Stimulated activated CD4-positive, alpha-beta T cell treated with anti-CD3 and anti-CD28 coated beads, Interleukin-15, amount 100 ng/mL, for 24 hours (primary cell): Measurements from ENCODE around the gene XCL1.
"Not testable (repeated sequence)": the region's sequence is repeated elsewhere in the genome, so short reads cannot be mapped to it uniquely, and the experiment has no call there.

Experiments
- DNase-seq: peaks from one replicate; pipeline ENCODE4 v3.0.0-alpha.2; 2020

The XCL1 gene

DNA sequence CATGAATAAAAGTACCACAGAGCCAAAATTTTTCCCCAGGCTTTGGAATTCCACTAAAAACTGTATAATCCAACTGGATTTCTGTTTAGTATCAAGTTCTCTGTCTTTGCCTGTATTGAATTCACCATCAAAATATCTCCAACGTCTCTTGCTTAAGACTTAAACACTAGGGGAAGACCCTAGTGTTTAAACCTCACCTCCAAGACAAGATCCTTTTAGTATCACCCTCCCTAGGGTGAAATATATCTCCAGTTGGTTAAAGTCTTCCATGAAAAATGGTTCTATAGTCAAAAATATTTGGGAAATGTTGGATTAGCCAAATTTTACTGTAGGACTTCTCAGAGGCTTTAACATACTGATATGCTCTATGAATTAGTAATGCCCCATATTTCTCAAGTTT is 8.1 kb upstream of the XCL1 start:
- no peak for DNase-seq

DNA sequence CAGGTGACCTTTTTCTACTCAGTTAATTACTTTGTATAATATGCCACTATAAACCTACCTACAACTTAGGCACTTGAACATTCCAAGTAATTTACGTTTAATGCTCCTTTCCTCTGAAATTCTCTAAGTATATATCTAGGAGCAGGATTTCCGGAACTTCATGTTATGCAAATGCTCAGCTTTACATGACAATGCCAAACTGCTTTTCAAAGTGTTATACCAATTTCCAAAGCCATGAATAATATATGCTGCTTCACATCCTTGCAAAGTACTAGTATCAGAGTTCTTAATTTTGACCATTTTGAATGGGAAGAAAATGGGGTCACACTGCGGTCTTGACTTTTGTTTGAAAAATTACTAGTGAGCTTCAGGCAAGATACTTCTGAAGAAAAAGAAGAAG is 5.8 kb upstream of the XCL1 start:
- no peak for DNase-seq

DNA sequence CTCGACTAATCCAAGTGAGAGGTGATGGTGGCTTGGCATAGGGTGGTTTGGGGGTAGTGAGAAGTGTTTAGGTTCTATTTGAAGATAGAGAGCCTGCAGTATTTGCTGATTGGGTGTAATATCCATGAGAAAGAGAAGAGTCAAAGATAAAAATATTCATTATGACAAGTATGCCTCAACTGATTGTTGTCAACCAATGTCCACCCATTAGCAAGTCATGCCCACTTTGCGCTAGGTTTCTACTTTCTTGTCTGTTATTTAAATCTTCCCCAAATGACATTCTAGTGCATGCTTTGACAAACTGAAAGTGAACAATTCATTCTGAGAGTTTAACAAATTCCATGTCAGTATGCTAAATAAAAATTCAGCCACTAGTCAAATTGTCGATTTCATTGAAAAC is 3.8 kb upstream of the XCL1 start:
- no peak for DNase-seq

DNA sequence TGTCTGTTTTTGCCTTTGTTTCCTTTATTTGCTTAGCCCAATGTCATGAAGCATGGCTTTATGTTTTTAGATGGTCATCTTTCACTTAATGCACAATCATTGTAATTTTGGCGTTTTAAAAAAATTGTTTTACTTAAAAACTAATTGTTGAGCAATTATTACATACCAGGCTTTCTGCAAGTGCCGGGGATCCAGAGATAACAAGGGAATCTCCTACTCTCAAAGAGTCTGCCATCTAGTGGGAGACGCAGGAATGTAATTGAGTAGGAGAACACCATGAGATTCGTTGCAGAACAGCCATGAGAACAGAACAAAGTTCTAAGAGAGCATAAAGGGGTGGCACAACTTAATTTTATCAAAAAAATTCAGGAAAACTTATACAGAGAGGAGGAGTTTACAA is 2.2 kb upstream of the XCL1 start:
- DNase-seq = peak; percentile 25

DNA sequence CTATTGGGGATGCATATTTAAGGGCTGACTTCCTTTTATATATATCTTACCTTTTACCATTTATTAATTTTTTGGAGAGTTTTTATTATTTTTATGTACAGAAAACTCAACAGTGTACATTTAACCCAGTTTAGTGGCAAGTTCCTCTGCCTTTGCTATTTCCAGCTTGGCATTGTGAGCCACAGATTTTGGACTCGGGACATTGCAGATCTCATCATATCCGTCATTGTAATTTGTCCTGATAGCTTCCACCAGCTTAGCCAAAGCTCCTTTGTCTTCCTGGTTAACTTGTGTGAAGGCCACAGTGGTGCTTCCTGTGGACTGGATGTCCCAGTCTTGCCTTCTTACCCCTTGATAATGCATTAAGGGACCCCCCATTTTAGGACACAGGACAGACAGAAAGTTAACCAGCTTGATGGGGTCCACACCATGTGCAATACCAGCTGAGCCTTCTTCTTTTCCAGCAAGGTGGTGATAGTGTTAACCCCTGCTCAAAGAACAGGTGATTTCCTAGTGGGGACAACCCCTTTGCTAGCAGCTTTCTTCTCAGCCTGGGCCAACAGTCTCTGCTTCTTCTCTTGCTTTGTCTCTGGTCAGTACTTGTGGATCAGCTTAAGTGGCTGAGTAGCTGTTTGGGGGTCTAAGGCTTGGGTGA is 2.3 kb downstream of the XCL1 start:
- DNase-seq = not testable (repeated sequence)

DNA sequence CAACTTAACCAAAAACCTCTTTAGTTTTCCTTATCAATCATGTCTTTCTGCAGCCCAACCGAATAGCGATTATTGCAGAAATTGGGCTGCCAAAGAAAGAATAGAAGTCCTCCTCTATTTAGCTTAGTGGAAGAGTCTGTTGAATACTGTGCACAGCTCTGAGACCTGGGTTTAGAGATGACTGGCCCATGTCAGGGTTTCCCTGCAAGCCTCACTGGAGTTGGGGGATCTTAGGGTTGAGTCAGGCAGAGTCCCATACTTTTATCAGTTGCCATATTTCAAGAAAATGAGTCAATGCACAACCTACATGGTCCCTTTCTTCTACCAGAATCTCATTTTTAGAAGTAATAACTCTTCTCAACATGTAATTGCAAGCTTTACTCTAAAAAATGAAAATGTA is 3.9 kb downstream of the XCL1 start:
- not testable (repeated sequence) for DNase-seq

DNA sequence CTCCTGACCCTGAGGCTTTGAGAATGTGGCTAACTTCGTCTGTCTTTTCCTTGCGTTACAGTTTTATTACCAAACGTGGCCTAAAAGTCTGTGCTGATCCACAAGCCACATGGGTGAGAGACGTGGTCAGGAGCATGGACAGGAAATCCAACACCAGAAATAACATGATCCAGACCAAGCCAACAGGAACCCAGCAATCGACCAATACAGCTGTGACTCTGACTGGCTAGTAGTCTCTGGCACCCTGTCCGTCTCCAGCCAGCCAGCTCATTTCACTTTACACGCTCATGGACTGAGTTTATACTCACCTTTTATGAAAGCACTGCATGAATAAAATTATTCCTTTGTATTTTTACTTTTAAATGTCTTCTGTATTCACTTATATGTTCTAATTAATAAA is 4.6 kb downstream of the XCL1 start:
- DNase-seq = not testable (repeated sequence)

DNA sequence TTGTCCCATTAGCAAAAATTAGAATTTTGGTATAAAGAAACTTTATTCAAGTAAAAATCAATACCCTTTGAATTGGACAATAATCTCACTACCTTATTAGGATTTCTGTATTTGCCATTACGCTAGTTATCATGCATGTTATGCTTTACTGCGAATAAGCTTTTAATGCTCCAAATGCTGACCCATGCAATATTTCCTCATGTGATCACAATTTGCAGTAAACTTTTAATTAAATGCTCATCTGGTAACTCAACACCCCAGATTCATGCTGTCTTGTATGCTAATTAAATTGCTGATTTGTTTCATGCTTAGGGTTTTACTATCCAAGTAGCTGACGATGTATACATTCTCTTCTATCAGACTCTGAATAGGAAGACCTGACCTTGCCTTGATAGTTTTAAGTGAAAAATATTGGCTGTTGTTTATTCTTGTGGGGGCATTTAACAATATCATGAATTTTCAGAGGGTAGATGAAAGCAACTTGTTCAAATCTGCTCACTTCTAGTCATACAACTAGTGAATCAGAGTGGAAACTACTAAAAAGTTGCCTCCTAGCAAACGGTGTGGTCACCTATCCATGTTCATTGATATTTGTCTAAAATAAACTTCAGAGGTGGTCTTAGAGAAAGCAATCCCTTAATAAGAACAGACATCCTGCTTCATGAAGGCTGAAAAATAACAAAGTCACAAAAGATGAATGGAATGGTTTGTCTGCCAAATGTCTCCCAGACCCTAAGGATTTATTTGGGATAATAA is 5.6 kb downstream of the XCL1 start:
- no peak for DNase-seq

DNA sequence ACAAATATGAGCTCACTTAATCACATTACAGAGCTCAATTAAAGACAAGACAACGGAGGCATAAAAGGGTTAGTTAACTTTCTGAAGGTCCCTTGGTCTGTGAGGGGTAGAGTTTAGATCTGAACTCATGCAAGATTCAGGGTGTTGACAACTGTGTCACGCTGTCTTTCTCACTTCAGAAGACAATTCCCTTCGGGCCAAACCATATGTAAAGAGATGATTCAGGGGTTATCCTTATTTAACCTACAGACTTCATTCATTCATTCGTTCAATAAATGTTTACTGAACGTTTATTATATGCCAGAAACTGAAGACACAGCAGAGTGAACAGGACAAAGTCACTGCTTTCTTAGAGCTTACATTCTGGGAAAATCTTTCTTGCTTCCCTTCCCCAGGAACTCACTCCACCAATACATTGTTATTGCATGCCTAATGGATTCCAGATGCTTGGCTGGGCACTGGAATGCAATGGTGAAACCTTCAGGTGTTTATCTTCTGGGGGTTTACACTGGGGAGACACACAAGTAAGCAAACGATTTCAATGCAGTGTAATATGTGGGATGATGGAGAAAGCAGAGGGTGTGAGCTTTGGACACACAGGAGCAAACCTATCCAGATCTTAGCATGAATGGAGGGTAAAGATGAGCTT is 6.4 kb downstream of the XCL1 start:
- DNase-seq = no peak

DNA sequence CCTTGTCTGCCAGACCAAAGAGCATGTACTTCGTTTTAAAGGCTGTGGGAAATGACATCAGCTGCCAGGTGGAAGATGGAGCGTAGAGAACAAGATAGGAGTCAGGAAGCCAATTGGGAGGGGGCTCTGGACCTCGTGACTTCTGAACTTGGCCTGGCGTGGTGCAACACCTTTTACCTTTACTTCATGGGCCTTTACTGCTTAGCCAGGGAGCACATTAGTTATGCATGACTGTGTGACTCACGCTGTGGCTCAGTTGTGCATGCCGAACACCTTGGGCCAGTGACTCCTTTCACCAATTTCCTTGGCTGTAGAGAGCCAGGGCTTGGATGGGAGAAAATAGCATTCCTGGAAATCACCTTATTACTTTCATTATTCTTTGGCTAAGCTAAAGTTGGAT is 7.2 kb downstream of the XCL1 start:
- no peak for DNase-seq

DNA sequence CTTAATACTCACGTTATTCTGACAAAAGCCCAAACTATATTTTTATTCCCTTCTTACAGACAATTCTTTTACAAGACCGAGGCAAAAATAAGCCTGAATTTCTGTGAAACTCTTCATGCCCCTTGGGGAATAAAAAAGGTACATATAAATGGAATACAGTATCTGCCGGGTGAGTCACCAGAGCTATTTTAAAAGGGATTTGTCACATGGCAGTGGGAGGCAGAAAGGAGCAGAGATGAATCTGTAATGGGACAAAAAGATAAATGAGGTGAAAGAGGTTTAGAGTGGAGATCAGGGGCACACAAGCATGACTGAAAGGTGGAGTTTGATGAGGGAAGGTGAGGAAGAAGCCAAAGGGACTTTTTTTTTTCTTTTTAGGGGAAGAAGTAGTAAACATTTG is 8.8 kb downstream of the XCL1 start:
- DNase-seq = no peak

DNA sequence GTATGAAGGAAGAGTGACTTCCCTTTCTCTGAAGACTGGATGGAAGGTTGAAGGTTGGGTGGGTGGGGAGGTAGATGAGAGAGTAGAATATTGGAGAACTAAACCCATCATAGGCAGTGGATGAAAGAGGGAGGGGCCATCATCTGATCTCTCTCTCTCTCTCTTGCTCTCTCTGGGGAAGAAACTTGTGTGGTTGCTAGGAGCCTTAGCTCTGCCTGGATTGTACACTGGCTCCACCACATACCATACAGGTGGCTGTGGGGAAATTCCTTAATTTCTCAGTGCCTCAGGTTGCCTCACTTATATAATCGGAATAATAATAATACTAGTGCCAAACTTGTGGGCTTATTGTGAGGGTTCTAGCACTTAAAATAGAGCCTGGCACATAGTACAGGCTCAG is 9.5 kb downstream of the XCL1 start:
- no peak for DNase-seq

DNA sequence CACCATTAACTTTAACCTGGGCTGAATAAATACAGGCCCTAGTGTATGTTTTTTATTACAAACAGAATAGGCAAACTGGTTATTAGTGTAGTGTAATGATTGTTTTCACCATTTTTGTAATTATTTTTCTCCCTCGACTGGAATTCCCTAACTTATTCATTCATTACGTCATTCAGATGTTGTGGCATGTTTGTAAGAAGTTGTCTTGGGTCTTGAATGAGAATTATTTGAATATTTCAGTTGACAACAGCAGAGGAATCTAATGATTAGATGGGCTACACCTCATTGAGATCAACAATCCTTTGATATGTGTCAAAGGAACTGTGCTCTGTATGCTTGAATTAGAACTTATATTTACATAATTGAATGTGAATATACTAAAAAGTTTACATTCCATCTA is 12.8 kb downstream of the XCL1 start:
- no peak for DNase-seq

DNA sequence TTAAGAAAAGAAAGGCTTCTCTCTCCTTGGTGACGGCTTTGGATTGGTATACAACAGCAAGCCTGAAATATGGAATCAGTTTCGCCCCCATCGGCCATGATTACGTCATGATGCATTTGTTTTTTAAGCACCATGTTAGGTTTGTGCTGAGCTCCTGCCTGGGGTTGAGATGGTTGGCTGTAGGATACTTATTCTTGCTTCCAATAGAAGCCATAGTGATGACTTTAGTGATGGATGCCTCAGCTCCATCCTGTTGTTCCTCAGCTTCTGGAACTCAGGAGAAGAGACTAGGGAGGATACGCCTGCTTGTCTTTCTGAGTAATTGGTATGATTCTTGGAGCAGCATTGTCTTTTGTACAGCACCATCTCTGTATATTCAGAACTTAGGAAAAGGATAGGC is 14.7 kb downstream of the XCL1 start:
- no peak for DNase-seq

DNA sequence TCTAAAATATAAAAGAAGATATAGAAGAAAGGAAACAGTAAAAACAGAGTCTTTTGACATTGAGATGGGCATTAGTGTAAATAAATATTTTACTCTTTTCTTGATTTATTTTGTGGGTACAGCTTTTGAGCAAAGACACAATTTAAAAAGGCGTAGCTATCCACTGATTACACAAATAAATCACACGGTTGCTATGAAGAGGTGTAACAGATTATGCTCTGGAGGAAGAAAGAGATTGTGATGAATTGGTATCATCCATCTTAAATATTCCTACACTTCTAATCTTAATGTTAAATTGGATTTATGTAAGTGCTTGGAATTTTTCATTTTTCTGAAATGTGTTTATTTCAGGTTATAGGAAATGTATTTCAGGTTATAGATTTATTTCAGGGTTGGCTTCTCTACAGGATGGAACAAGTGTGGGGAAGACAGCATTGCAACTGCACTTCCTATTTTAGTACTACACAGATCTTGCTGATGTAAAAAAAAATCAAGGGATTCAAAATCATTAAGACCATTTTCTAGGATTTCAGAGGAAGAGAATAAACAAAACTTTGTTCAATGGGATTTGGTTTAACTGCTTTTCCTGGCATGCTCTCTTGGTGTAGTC is 15.3 kb downstream of the XCL1 start:
- DNase-seq = no peak

DNA sequence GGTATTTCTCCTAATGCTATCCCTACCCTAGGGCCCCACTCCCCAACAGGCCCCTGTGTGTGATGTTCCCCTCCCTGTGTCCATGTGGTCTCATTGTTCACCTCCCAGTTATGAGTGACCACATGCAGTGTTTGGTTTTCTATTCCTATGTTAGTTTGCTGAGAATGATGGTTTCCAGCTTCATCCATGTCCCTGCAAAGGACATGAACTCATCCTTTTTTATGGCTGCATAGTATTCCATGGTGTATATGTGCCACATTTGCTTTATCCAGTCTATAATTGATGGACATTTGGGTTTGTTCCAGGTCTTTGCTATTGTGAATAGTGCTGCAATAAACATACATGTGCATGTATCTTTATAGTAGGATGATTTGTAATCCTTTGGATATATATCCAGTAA is 19.0 kb downstream of the XCL1 start:
- not testable (repeated sequence) for DNase-seq

DNA sequence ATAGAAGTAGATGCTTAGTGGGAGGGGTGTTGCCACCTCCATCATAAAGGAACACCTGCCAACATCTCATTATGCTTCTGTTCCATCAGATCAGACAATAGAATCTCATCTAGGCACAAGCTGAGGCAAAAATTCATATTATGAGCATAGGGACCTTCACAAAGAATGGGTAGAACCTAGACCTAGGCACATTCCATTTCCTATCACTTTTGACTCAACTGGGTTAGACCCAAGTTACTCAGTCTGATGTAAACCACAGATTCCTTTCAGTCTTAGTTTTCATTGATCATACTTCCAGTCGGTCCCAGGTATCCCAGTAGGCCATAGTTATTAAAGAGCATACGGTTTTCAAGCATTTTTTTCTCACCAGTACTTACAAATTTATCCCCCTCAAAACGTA is 21.7 kb downstream of the XCL1 start:
- no peak for DNase-seq

DNA sequence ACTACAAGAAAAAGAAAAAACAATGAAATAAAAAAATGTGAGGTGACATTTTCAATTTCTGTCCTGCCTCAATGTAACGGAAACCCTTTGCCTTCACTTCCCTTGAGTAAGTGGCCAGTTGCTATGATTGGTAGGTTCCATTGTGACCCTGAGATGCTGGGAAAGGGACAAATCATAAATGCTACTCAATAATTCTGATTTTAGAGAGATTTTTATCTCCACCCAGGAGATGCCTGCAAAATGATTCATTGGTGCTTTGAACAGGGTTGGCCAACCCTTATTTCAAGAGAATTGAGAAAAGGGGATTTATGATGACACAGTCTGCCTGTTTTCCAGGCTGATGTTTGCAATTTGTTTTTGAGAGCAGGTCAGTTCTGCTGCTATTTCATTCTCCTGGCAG is 22.5 kb downstream of the XCL1 start:
- no peak for DNase-seq

DNA sequence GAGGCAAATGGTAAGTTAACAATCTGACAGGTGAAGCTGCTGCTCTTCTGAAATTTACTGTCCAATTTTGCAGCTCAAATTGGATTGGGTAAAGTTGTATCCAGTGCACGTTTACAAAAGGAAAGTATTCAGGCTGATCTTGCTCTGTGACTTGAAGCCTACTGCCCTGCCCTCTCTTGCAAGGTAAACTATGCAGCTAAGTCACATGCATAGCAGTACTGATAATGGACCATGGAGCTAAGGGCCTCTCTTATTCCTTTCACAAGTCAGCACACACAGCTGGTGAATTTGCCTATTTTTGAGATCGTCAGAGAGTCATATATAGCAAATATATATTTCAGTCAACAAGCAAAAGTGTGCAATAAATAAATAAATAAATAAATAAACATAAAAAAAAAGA is 23.2 kb downstream of the XCL1 start:
- DNase-seq = no peak

DNA sequence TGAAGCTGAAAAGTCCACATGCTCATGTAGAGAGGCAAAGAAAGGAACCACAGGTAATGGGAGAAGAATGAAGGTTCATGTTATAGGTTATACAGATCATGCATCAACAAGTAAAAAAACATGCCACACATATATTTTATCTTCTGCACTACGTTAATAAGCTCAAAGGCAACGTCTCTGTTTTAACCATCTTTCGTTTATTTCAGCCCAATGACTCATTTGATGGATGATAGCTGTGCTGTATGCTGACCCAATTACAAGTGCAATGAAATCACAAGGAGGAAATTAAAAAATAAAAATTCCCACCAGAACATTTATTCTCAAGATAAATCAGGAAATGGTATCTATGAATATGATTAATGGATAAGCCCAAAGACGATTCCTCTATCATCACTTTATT is 24.6 kb downstream of the XCL1 start:
- DNase-seq = no peak

DNA sequence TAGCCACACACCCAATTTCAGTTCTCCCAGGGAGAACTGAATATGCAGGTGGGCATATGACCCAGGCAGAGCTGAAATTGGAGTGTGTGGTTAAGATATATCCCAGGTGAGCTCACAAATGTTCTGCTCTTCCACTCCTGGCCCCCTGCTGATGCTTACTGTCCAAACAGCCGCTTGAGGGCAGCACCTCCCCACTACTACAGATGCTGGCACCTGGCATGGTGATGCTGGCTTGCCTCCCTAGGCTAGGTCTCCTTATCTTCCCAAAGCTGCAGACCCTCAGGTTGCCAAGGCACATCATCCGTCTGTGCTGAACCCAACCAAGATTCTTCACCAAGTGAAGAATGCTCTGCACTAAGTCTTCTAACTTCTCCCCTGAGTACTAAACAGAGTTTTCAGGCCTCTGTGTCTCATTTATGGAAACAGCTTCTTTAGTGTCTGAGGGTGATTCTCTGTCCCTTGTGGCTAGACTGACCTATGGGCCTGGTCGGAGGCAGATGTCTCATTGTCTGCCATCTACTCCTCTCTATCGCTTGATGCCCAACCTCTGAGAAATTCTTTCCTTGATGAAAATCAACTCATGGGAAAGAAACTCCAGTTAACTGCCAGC is 27.2 kb downstream of the XCL1 start:
- DNase-seq = peak; percentile 76

DNA sequence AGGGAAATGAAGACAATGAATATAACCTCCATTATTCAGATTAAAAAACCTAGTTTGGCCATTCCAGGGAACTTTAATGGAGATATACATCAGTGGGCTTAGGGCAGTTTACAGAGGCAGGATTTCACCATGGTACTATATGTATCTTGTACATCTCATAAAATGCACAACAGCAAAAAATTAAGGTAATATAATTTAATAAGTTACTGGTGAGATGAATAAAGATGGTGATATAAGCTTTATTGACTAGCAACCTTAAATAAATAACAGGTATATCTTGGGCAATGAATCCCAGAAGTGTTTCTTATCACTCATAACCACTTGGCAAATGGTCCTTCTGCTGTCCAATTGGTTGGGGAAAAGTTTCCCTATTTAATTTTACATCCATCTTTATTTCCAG is 29.0 kb downstream of the XCL1 start:
- DNase-seq = no peak

DNA sequence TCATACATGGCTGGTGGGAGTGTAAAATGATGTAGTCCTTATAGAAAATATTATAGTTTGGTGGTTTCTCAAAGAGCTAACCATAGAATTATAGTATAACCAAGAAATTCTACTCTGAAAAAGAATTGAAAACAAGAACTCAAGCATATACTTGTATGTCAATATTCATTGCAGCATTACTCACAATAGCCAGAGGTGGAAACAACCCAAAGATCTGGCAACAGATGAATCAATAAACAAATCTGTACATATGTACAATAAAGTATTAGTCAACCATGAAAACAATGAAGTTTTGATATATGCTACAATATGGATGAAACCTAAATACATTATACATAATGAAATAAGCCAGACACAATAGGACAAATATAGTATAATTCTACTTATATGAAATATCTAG is 29.7 kb downstream of the XCL1 start:
- DNase-seq = no peak
